ENCODE results near the gene NBPF9. TPM values are rescaled to one million over a fixed set of nuclear protein-coding genes. Genes with fewer than 3 reads are reported as not detected.
"Not testable (repeated sequence)": the region's sequence is repeated elsewhere in the genome, so short reads cannot be mapped to it uniquely, and the experiment has no call there.

NBPF9 gene, protein sequence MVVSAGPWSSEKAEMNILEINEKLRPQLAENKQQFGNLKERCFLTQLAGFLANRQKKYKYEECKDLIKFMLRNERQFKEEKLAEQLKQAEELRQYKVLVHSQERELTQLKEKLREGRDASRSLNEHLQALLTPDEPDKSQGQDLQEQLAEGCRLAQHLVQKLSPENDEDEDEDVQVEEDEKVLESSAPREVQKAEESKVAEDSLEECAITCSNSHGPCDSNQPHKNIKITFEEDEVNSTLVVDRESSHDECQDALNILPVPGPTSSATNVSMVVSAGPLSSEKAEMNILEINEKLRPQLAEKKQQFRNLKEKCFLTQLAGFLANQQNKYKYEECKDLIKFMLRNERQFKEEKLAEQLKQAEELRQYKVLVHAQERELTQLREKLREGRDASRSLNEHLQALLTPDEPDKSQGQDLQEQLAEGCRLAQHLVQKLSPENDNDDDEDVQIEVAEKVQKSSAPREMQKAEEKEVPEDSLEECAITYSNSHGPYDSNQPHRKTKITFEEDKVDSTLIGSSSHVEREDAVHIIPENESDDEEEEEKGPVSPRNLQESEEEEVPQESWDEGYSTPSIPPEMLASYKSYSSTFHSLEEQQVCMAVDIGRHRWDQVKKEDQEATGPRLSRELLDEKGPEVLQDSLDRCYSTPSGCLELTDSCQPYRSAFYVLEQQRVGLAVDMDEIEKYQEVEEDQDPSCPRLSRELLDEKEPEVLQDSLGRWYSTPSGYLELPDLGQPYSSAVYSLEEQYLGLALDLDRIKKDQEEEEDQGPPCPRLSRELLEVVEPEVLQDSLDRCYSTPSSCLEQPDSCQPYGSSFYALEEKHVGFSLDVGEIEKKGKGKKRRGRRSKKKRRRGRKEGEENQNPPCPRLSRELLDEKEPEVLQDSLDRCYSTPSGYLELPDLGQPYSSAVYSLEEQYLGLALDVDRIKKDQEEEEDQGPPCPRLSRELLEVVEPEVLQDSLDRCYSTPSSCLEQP (N-terminal part only)
- 10.3 TPM for total RNA-seq

DNA sequence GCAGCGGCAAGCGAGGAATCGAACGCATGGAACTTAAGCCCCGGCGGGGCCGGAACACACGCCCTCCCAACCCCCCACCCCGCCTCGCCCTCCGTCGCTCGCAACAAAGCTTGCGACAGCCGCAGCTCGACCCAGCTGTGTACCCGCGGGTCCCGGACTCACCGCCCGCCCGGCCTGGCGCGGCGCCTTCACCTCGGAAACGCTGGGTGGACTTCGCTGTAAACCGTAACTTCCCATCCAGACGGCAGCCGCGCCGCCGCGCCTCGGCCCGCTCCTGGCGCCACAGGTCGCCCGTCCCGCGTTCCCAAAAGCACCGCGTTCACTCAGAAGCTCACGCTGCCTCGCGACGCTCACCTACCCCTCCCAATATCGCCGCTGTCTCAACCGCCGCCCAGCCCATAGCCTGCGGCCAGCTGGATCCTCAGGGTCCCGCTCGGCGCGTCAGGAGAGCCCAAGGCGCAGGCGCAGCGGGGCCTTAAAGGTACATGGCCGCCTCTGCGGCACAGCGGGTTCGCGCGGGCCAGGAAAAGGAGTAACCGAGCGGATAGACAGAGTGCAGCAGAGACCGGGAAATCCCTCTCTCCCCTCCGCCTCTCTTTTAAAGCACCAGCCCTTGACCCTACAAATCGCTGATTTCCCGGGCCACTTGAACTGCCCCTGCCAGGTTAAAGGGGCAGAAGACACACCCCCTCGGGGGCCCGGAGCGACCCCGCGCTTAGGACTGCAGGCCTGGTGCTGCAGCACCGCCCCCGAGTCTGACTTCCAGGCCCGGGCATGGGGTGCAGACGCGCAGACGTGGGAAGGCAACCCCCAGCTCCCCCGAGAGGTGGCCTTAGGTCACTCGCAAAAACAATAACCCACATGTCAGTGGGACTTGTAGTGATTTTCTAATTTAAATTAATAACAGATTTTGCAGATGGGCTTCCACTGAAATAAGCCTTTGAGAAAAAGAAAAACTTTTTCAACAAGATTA, at the start of gene NBPF9:
TSS of gene NBPF9 (minus strand) at position 443 of the 973 bp plus-strand sequence. CDS start 21,412 bp downstream, outside the sequence.
- DNase-seq, result peak; percentile 18

DNA sequence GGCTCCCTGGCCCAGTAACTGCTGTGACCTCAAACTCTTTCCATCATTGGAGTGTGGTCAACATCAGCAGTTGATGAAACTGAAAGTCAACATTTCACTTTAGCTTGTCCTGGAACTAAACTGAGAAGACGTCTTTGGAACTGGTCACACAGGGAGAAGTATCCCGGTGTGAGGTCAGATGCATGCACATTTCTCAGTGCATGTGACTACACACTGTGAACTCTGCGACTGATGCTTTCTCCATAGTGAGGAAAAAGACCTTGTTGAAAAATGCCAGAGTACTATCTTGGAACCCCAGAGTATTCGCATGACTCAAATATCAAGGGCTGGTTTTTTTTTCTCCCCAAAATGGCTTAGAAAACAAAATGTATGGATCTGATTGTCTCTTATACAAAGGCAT, 46.6 kb upstream of the NBPF9 start:
- not testable (repeated sequence) for DNase-seq

DNA sequence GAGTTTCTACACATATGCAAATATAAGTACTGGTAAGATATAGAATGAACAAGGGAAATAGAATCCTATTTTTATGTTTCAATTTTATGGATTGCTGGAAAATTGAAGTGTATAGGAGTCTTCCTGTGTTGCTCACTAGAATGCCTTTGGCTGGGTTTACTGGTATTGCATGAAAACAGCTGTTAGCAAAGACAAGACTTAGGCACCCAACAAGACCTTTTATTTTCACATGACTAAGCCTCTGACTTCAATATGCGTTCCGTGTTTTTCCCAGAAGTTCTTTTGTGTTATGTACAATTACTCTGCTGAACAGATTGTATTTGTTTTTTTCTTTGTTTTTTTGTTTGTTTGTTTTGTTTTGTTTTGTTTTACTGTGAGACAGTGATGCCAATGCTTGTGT, 34.2 kb upstream of the NBPF9 start:
- not testable (repeated sequence) for DNase-seq

DNA sequence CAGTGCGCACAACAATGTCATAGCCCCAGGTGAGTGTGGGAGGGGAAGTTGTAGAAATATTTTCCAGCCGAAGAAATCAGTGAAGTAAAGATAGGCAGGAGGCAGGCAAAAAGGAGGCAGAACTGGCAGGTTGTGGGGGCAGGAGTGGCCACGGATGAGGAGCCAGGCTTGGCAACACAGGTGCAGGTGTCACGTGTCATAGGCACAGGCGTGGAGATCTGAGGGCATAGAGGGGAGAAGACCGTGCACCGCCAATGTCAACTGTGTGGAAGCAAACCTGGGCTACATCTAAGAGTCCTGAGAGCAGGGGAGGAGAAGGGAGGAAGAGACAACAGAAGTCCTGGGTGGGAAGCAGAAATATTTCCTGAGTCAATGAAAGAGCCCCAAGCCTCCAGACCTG, 27.6 kb upstream of the NBPF9 start:
- DNase-seq, result not testable (repeated sequence)

DNA sequence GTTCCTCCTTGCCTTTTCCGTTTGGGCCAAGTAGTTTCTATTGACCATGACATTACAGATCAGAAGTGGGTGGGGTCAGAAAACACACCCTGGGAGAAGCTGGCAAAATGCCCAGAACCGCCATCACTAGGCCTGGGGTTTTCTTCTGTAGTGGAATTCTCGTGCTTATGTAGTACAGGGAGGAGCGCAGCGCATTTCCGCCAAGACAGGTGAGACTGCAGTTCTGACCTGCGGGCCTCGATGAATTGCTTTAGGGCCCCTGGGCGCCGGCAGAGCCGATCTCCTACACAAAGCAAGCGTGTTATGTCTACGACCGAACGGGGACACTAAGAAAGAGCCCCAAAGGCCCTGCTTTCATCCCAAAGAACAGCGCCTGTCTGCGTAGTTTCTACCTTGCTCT, 25.9 kb upstream of the NBPF9 start:
- DNase-seq, result not testable (repeated sequence)

DNA sequence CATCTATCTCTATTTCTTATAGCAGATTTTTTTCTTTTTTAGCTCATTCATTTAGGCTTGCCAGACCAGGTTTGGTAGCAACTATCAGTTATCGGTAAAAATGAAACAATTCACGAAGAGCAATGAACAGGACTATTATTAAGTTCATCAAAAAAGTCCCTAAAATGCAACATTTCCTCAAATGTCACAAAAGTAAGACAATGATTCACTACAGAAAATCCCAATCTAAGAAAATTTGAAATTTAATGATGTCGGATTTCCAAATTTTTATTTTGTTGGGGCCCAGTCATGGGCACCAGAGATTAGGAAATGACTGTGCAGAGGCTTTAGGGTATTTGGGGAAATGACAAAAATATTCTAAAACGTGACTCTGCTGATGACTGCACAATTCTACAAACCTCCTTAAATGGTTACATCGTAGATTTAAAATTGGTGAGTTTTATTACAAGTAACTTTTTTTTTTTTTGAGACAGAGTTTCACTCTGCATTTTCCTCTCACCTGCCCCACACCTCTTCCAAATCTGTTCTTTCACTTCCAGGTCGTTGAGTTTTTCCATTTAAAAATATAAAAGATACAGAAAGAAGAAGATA, 23.3 kb upstream of the NBPF9 start:
- DNase-seq, result not testable (repeated sequence)

DNA sequence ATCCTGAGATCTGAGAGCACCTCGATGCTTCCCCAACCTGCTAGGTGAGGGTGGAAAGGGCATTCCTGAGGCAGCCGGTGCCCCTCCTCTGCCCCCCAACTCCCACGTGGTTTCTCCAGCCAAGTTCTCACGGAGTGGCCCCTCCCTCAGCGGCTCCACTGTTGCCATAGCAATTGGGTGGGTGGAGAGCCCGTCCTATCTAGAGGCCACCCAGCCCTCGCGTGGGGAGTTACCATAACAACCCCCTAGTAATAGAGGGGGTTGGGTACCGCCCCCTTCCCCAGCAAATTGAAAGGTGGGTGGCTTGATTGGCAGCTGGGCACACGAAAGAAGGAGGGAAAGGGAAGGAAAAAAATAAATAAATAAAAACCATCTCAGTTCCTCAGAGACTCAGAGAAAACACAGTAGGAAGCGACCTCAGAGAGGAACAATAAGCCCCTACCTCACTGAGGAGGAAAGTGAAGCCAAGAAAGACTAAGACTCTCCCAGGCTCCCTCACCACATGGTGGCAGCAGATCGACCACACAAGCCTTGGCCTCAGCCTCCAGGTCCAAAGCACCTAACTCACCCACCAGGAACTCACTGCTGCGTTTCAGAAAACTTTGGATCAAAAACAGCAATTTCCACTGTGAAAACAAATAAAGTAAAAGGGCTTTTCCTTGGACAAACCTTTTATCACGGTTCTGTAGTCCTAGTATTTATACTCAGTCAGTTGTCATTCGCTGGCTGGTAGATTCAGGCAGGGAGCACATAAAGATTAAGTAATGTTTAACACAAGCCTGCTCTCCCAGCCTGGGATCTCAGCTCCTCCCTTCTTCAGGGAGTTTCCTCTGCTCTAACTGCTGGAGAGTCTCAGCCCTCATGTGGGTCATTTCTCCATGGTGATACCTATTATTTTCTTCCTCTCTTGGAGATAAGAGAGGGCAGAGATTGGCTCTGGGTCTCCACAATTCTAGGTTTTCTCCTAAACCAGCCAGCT, 20.9 kb upstream of the NBPF9 start:
- DNase-seq, result peak; percentile 0

DNA sequence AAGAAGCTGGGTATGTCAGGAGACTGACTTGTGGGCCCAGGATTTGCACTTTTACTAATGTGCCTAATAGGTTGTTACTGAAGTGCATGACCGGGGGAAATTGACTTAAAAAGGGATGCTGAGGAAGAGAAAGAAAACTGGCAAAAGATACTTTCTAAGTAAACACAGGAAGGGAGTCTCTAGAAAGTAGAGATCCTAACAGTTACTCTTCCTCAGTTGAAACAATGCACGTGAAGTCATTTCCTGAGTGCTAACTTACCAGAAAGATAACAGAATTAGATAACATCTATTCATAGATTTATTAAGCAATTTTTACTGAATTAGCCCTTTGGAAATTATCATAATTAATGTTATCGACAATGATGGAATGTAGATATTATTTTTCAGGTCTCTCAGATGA, 9.5 kb upstream of the NBPF9 start:
- DNase-seq, result not testable (repeated sequence)

DNA sequence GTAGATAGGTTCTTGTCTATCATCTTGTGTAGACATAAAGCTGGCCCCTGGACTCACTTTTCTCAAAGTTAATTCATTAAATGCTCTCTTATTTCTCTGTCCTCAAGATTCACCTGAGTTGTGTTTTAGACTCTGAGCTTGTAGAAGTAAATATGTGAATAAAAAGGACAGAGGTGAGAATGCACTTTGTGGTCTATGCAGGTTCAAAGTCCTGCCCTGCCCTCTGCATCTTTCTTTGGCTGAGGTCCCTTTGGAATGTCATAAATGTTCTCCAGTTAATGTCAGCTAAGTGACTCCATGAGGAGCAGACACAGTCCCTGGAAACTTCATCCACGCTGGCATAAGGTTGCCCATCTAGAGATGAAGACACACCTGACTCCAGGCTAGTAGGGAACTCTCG, 7.0 kb upstream of the NBPF9 start:
- not testable (repeated sequence) for DNase-seq

DNA sequence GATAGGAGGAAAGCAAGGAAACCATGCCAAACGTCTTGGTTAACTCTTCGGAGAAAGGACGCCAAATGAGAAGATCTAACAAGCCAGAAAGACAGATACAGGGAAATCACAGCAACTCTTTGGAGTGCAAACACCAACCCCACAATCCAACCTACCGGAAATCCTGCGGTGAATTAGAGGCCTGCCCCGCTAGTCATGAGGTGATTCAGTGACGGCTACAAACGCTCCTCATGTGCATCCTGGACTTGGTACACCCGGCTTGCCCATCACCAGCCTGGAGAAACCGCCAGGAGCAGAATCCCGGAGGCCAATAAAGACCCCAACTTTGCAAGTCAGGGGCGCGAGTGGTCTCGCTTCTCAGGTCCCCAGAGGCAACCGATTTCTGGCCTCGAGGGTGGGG, 777 bp downstream of the NBPF9 start:
- DNase-seq, result not testable (repeated sequence)

DNA sequence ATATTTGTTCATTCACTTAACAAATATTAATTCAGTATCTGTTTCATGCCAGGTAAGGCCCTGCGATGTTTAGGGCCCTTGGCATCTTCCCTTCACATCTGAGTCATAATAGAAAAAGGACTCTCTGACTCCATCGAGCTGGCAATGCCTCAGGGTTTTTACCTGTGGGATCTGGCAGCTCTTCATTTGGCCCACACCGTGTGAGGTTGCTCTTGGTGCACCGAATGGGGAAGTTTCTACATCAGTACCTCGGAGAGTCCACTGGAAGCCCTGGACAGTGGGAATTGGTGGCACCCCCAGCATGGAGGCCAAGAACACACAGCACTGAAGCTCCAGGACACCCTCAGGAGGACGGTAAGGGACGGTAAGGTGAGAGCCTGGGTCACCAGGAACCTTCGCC, 5.1 kb downstream of the NBPF9 start:
- not testable (repeated sequence) for DNase-seq

DNA sequence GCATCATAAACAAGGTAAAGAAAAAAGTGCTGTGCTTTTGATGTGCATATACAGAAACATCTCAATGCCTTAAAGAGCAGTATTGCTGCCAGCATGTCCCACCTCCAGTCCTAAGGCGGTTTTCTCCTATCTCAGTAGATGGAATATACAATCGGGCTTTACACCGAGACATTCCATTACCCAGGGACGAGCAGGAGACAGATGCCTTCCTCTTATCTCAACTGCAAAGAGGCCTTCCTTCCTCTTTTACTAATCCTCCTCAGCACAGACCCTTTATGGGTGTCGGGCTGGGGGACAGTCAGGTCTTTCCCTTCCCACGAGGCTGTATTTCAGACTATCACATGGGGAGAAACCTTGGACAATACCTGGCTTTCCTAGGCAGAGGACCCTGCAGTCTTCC, 10.2 kb downstream of the NBPF9 start:
- not testable (repeated sequence) for DNase-seq

DNA sequence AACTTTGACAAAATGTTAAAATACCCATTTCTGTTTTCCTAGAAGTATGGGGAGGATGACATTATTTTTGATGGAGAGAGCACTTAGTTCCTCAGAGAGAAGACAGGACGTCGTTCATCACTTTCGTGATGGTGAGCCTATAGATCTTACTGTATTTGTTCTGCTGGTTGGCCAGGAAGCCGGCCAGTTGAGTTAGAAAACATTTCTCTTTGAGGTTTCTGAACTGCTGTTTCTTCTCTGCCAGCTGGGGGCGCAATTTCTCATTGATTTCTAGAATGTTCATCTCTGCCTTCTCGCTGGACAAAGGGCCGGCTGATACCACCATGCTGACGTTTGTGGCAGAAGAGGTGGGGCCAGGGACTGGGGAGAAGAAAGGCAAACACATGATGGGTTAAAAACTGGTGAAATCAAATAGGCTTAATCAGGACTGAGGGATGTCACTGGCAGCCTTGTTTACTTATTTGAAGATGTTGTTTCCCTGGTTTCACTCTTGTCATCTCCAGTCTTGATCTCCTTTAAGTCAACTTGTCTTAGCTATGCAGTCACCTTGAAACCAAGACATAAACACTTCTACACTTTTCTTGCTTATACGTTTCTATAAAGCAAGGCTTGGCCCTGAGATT, 27.7 kb downstream of the NBPF9 start:
- DNase-seq, result not testable (repeated sequence)

DNA sequence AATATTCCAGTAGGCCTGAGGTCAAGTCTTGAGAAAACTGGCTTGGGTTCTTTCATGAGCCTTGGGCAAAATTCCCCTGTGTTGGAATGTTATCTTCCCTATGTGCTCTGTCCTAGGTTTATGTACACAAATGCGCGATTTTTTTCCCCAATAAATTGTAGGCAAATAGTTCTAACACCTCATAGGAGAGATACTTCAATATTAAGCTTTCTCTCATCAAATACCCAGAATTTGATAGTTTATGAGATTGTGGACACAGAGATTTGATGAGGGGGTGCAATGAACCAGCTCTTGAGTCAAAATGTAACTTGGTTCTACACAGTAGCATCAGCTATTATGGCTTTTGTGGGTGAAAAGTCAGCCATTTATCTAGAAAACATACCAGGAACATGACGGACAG, 38.7 kb downstream of the NBPF9 start:
- DNase-seq, result not testable (repeated sequence)

DNA sequence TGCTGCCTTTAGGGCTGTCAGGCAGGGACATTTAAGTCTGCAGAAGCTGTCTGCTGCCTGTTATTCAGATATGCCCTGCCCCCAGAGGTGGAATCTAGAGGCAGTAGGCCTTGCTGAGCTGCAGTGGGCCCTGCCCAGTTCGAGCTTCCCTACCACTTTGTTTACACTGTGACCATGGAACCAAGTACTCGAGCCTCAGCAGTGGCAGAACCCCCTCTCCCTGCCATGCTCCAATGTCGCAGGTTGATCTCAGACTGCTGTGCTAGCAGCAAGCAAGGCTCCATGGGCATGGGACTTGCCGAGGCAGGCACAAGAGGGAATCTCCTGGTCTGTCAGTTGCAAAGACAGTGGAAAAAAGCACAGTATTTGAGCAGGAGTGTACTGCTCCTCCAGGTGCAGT, 60.3 kb downstream of the NBPF9 start:
- DNase-seq, result not testable (repeated sequence)

DNA sequence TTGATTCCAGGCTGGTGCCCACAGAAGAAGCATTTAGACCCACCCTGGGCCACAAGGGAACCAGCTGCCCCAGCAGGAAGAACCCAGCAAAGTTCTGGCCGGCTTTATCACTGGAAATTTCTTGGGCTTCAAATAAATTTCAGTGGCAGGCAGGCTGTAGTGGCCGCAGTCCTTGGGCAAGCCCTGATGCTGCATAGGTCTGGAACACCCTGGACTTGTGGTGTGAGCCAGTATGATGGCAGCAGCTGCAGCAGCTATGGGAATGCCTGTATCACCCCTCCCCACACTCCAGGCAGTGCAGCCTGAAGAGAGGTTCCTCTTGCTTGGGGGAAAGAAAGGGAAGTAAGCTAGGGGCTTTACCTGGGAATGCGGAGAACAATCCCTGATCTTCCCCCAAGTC, 69.4 kb downstream of the NBPF9 start:
- not testable (repeated sequence) for DNase-seq

DNA sequence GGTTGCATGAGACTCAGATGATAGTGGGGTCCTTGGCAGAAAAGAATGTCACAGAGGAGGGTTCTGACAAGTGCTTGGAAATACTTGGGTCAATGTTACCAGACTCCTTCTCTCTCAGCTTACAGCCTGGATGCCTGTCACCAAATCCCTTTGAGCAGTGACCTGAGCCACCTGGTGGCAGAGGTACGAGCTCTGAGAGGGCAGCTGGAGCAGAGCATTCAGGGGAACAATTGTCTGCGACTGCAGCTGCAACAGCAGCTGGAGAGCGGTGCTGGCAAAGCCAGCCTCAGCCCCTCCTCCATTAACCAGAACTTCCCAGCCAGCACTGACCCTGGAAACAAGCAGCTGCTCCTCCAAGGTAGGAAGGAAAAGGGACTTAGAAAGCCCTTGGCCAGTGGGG, 79.0 kb downstream of the NBPF9 start:
- not testable (repeated sequence) for DNase-seq

DNA sequence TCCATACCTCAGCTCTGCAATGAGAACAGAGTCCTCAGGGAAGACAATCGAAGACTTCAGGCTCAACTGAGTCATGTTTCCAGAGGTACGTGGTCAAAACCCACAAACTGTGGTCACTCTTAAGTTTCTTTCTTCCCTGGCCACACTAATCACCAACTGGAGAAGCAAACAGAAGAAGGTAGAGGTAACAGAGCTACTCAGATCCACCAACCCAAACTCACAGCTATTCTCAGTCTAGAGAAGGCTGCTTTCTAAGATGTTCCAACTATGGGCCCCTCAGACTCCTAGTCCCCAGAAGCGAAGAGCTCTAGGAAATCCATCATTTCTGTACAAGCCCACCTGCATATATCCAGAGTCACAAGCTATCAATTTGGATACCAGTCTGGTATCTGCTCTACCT, 84.8 kb downstream of the NBPF9 start:
- DNase-seq, result not testable (repeated sequence)

DNA sequence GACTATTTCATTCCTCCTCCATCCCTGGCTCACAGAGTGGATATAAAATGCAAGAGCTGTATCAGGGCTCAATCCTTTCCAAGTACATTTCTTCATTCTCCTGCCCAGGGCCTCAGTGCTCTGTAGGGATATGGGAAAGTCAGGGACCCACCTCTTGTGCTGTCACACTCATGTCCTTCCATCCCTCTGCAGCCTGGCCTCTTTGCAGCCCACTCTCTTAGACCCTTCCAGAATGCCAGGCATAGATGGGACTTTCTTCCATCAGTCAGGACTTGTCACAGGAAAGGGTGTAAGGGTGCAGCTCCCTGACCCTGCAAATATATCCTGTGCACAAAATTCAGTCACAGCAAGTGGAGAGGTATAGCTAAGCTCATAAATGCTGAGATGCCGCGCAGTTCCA, 86.7 kb downstream of the NBPF9 start:
- not testable (repeated sequence) for DNase-seq

DNA sequence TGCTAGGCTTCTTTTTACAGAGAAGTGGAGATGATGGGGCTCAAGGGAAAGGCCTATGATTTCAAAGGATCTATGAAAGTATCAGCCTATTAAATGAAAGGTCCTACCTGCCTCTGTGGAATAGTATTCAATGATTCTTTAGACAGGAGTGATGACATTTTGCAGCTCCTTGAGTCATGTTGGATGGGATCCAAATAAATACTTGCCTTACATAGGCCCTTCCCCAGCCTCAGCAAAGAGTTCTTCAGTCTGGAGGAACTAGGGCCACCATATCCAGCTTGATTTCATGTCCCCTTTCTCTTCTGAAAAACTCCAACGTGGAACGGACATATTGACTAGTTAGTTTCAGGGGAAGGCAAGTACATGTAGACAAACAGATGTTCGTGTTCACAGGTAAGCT, 87.8 kb downstream of the NBPF9 start:
- not testable (repeated sequence) for DNase-seq

Measured in occipital lobe (tissue), 2 donors.